Lower leg skin (tissue), 3 donors: ENCODE measurements around the gene LCN12.

Experiments used
- CTCF ChIP-seq, 3 donors: fragments of 450-650 bp; IDR thresholded peaks; one replicate each; pipeline ENCODE4 v1.5.1; 2016; ENCODE audit warnings: antibody characterized with exemption in 3 of 3, mild to moderate bottlenecking in 3 of 3, moderate library complexity in 2 of 3
- POLR2A ChIP-seq, 2 donors: fragments of 450-650 bp; IDR thresholded peaks; one replicate each; pipeline ENCODE4 v1.6.1; 2016 to 2017; ENCODE audit warnings: antibody characterized with exemption in 2 of 2, mild to moderate bottlenecking in 1 of 2, moderate library complexity in 1 of 2

GRCh38 chr9:136939996-136940525, 12.0 kb upstream of the LCN12 start:
- TF ChIP-seq CTCF (IDR thresholded peaks at IDR 0.05) = no peak
- TF ChIP-seq POLR2A (IDR thresholded peaks at IDR 0.05) = no peak
